HEK293T (cell line): ENCODE measurements around the gene GRIN2A.

Experiments
- CTCF ChIA-PET: fragments of 350-600 bp; formaldehyde crosslinking; extraction: SDS; loops from one replicate; lab custom pipeline; 2021; ENCODE audit warnings: antibody characterized with exemption, inconsistent platforms; lab: Yijun Ruan, JAX
- POLR2A ChIA-PET: fragments of 350-600 bp; formaldehyde crosslinking; extraction: SDS; loops from one replicate; lab custom pipeline; 2020; ENCODE audit warnings: antibody characterized with exemption, inconsistent platforms; lab: Yijun Ruan, JAX
- DNase-seq: peaks from one replicate; pipeline ENCODE4 v3.0.0; 2012; ENCODE audit warnings: mixed read lengths; ENCODE audit errors: extremely low spot score
- ARNT ChIP-seq: fragments of 450-650 bp; IDR thresholded peaks from 2 replicates; pipeline ENCODE4 v1.6.1; 2017; ENCODE audit warnings: mild to moderate bottlenecking
- BHLHE40 ChIP-seq: fragments of 450-650 bp; IDR thresholded peaks from 2 replicates; pipeline ENCODE4 v1.6.1; 2016; ENCODE audit warnings: mild to moderate bottlenecking, moderate library complexity, borderline replicate concordance
- CTBP1 ChIP-seq: fragments of 450-650 bp; IDR thresholded peaks from 2 replicates; pipeline ENCODE4 v1.6.1; 2016; ENCODE audit warnings: borderline replicate concordance
- ELF4 ChIP-seq: fragments of 450-650 bp; IDR thresholded peaks from 2 replicates; pipeline ENCODE4 v1.6.1; 2017; ENCODE audit warnings: antibody characterized with exemption
- FOXA1 ChIP-seq: fragments of 450-650 bp; IDR thresholded peaks from 2 replicates; pipeline ENCODE4 v1.6.1; 2016; ENCODE audit warnings: mild to moderate bottlenecking
- FOXK2 ChIP-seq: fragments of 450-650 bp; IDR thresholded peaks from 2 replicates; pipeline ENCODE4 v1.6.1; 2016; ENCODE audit warnings: mild to moderate bottlenecking
- FOXM1 ChIP-seq: fragments of 450-650 bp; IDR thresholded peaks from 2 replicates; pipeline ENCODE4 v1.6.1; 2017; ENCODE audit warnings: mild to moderate bottlenecking, borderline replicate concordance
- HDGF ChIP-seq: fragments of 450-650 bp; IDR thresholded peaks from 2 replicates; pipeline ENCODE4 v1.6.1; 2017; ENCODE audit warnings: antibody characterized with exemption, borderline replicate concordance
- L3MBTL2 ChIP-seq: fragments of 450-650 bp; conservative IDR thresholded peaks from 2 replicates; pipeline ENCODE4 v1.6.1; 2016; ENCODE audit warnings: mild to moderate bottlenecking
- LEF1 ChIP-seq: fragments of 450-650 bp; IDR thresholded peaks from 2 replicates; pipeline ENCODE4 v1.6.1; 2017; ENCODE audit warnings: mild to moderate bottlenecking, borderline replicate concordance
- NFRKB ChIP-seq: fragments of 450-650 bp; IDR thresholded peaks from 2 replicates; pipeline ENCODE4 v1.6.1; 2016; ENCODE audit warnings: mild to moderate bottlenecking, moderate library complexity
- PKNOX1 ChIP-seq: fragments of 450-650 bp; IDR thresholded peaks from 2 replicates; pipeline ENCODE4 v1.6.1; 2016
- SP1 ChIP-seq: fragments of 450-650 bp; IDR thresholded peaks from 2 replicates; pipeline ENCODE4 v1.6.1; 2017
- SUZ12 ChIP-seq: fragments of 450-650 bp; IDR thresholded peaks from 2 replicates; pipeline ENCODE4 v1.6.1; 2016; ENCODE audit warnings: mild to moderate bottlenecking
- TARDBP ChIP-seq: fragments of 450-650 bp; IDR thresholded peaks from 2 replicates; pipeline ENCODE4 v1.6.1; 2016
- ZNF384 ChIP-seq: fragments of 450-650 bp; IDR thresholded peaks from 2 replicates; pipeline ENCODE4 v1.6.1; 2016

Gene GRIN2A

GRCh38 chr16:10206865-10207264 lies 24.6 kb upstream of the GRIN2A start:
- no peak for DNase-seq
- CTCF ChIA-PET: no interaction called here
- POLR2A ChIA-PET: no interaction called here
- no peak for TF ChIP-seq L3MBTL2
- TF ChIP-seq ZNF384: no peak
- no peak for TF ChIP-seq SP1
- no peak for TF ChIP-seq NFRKB
- no peak for TF ChIP-seq FOXM1
- TF ChIP-seq SUZ12: no peak
- TF ChIP-seq BHLHE40: no peak
- TF ChIP-seq CTBP1: no peak
- no peak for TF ChIP-seq FOXA1
- no peak for TF ChIP-seq FOXK2
- TF ChIP-seq ELF4: no peak
- no peak for TF ChIP-seq LEF1

GRCh38 chr16:10206215-10206614 lies 24.0 kb upstream of the GRIN2A start:
- DNase-seq: no peak
- CTCF ChIA-PET: no interaction called here

GRCh38 chr16:10205688-10206087 lies 23.5 kb upstream of the GRIN2A start:
- CTCF ChIA-PET: no interaction called here
- no peak for DNase-seq
- no peak for TF ChIP-seq L3MBTL2
- TF ChIP-seq SUZ12: no peak
- no peak for TF ChIP-seq SP1
- no peak for TF ChIP-seq FOXM1
- POLR2A ChIA-PET: no interaction called here

More at GRCh38 chr16:10206215-10206614, 24.0 kb upstream of the GRIN2A start:
- POLR2A ChIA-PET: no interaction called here
- TF ChIP-seq ARNT (no peak), TARDBP (no peak), L3MBTL2 (no peak), ZNF384 (no peak), FOXA1 (no peak)

- ChIA-PET POLR2A (no interaction called here), CTCF (no interaction called here)
- TF ChIP-seq BHLHE40: no peak
- TF ChIP-seq FOXA1: no peak
- no peak for TF ChIP-seq SUZ12
- no peak for TF ChIP-seq LEF1
- TF ChIP-seq ZNF384: no peak
- no peak for TF ChIP-seq TARDBP
- TF ChIP-seq FOXM1: no peak
- no peak for TF ChIP-seq L3MBTL2
- no peak for TF ChIP-seq PKNOX1
- no peak for TF ChIP-seq NFRKB
- TF ChIP-seq HDGF: no peak
- DNase-seq: no peak
Observed at GRCh38 chr16:10202649-10203048, 20.4 kb upstream of the GRIN2A start.

GRCh38 chr16:10200637-10201586 lies 18.7 kb upstream of the GRIN2A start:
- TF ChIP-seq ARNT (no peak), L3MBTL2 (no peak), HDGF (no peak), FOXA1 (no peak), NFRKB (no peak), CTBP1 (no peak)
- DNase-seq: no peak
- CTCF ChIA-PET: no interaction called here
- POLR2A ChIA-PET: no interaction called here

- TF ChIP-seq PKNOX1 (no peak), TARDBP (no peak), CTBP1 (no peak), LEF1 (no peak)
- POLR2A ChIA-PET: no interaction called here
Observed at GRCh38 chr16:10196999-10197398, 14.8 kb upstream of the GRIN2A start.

GRCh38 chr16:10191096-10191495 lies 8.9 kb upstream of the GRIN2A start:
- ChIA-PET CTCF (no interaction called here), POLR2A (no interaction called here)
- DNase-seq: no peak
- TF ChIP-seq LEF1 (no peak), BHLHE40 (no peak), NFRKB (no peak), CTBP1 (no peak), SUZ12 (no peak), ZNF384 (no peak), FOXM1 (no peak), TARDBP (no peak), PKNOX1 (no peak), L3MBTL2 (no peak), FOXA1 (no peak), ARNT (no peak), SP1 (no peak), ELF4 (no peak), FOXK2 (no peak), HDGF (no peak)

More at GRCh38 chr16:10196999-10197398, 14.8 kb upstream of the GRIN2A start:
- no peak for DNase-seq
- CTCF ChIA-PET: no interaction called here
